ENCODE data around the gene MAGI2. TPM values are rescaled to one million over a fixed set of nuclear protein-coding genes. Genes with fewer than 3 reads are reported as not detected.

Gene MAGI2
- 2.3 and 9.4 TPM in 2 replicates for total RNA-seq

GRCh38 chr7:79453558-79454360, at the start of gene MAGI2:
MAGI2 (minus strand) TSS chr7:79453667; CDS start chr7:79453320, 347 bp downstream.

Data from cardiac ventricle fibroblast (primary cell).